Body of pancreas (tissue), 4 donors: ENCODE results near the gene ZNF787.

Source experiments
- POLR2A ChIP-seq, 3 donors: fragments of 450-650 bp; IDR thresholded peaks; one replicate each; pipeline ENCODE4 v1.6.1; 2016; ENCODE audit warnings: antibody characterized with exemption in 3 of 3, mild to moderate bottlenecking in 2 of 3
- TF ChIP-seq, protein P1 (sequence below), 7 experiments: fragments of 450-650 bp in 4 of 7; fragments of 200-600 bp in 3 of 7; sonication (generic) in 3 of 7; IDR thresholded peaks; one replicate each; pipeline ENCODE4 v1.5.1; 2016 to 2019; ENCODE audit warnings: antibody characterized with exemption in 7 of 7

- TF ChIP-seq, protein P1, sequence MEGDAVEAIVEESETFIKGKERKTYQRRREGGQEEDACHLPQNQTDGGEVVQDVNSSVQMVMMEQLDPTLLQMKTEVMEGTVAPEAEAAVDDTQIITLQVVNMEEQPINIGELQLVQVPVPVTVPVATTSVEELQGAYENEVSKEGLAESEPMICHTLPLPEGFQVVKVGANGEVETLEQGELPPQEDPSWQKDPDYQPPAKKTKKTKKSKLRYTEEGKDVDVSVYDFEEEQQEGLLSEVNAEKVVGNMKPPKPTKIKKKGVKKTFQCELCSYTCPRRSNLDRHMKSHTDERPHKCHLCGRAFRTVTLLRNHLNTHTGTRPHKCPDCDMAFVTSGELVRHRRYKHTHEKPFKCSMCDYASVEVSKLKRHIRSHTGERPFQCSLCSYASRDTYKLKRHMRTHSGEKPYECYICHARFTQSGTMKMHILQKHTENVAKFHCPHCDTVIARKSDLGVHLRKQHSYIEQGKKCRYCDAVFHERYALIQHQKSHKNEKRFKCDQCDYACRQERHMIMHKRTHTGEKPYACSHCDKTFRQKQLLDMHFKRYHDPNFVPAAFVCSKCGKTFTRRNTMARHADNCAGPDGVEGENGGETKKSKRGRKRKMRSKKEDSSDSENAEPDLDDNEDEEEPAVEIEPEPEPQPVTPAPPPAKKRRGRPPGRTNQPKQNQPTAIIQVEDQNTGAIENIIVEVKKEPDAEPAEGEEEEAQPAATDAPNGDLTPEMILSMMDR (IDR thresholded peaks at IDR 0.05) = no peak
- no peak for TF ChIP-seq POLR2A (IDR thresholded peaks at IDR 0.05)
These were observed 8.8 kb downstream of the ZNF787 start for GRCh38 chr19:56112313-56112709.
